HG03457 (cell line): Measurements from ENCODE around the gene BABAM1.
"Not testable (repeated sequence)": the region's sequence is repeated elsewhere in the genome, so short reads cannot be mapped to it uniquely, and the experiment has no call there.

Experiments used
- ATAC-seq: cut with Tn5 transposase; IDR thresholded peaks from one replicate; pipeline ENCODE4 v1.9.1; 2021; ENCODE audit warnings: moderate number of reproducible peaks; ENCODE audit not compliant: unreplicated experiment

Gene BABAM1

GRCh38 chr19:17268754-17269153 lies 1.5 kb downstream of the BABAM1 start:
- no peak for ATAC-seq

GRCh38 chr19:17274892-17275291 lies 7.6 kb downstream of the BABAM1 start:
- ATAC-seq = not testable (repeated sequence)

GRCh38 chr19:17275441-17276175 lies 8.4 kb downstream of the BABAM1 start:
- ATAC-seq = no peak

GRCh38 chr19:17279436-17279835 lies 12.2 kb downstream of the BABAM1 start:
- no peak for ATAC-seq

- no peak for ATAC-seq
These were observed 14.4 kb downstream of the BABAM1 start, which contains the start of gene ANKLE1 for GRCh38 chr19:17281391-17282304. Gene ANKLE1, plus strand, starts transcription at chr19:17281901. Its CDS starts 20 bp downstream, at chr19:17281921.

- ATAC-seq = no peak
These were observed 15.4 kb downstream of the BABAM1 start for GRCh38 chr19:17282488-17283125.

GRCh38 chr19:17283504-17283996 lies 16.3 kb downstream of the BABAM1 start:
- no peak for ATAC-seq

GRCh38 chr19:17285415-17286135 lies 18.3 kb downstream of the BABAM1 start:
- no peak for ATAC-seq

- ATAC-seq = no peak
These were observed 19.0 kb downstream of the BABAM1 start for GRCh38 chr19:17286263-17286662.

- ATAC-seq = no peak
These were observed 19.5 kb downstream of the BABAM1 start for GRCh38 chr19:17286752-17287151.

- ATAC-seq = no peak
These were observed 22.2 kb downstream of the BABAM1 start for GRCh38 chr19:17289489-17289888.

- no peak for ATAC-seq
These were observed 25.2 kb downstream of the BABAM1 start for GRCh38 chr19:17292301-17293074.

- no peak for ATAC-seq
These were observed 26.4 kb downstream of the BABAM1 start for GRCh38 chr19:17293605-17294004.

GRCh38 chr19:17294051-17294891 lies 27.0 kb downstream of the BABAM1 start:
- ATAC-seq = no peak

- ATAC-seq = not testable (repeated sequence)
These were observed 28.3 kb downstream of the BABAM1 start for GRCh38 chr19:17295551-17295950.

GRCh38 chr19:17296273-17296672 lies 29.0 kb downstream of the BABAM1 start:
- no peak for ATAC-seq

GRCh38 chr19:17296976-17297375 lies 29.7 kb downstream of the BABAM1 start:
- no peak for ATAC-seq

- ATAC-seq = no peak
These were observed 33.9 kb downstream of the BABAM1 start for GRCh38 chr19:17300992-17301619.
